Activated B cell treated with CpG ODN at 0.5 μM for 24 hours (primary cell): ENCODE results near the gene SASH1. TPM values are rescaled to one million over a fixed set of nuclear protein-coding genes. Genes with fewer than 3 reads are reported as not detected.

Source experiments
- ATAC-seq: fragments of 200-7000 bp; cut with Tn5 transposase; one replicate; pipeline ENCODE4 v1.10.0; 2021; ENCODE audit warnings: low read depth, mild to moderate bottlenecking, moderate library complexity
- CTCF ChIA-PET: fragments of 350-600 bp; sonication (Branson Sonifier 250); formaldehyde crosslinking; loops from one replicate; lab custom pipeline; 2021; ENCODE audit warnings: antibody characterized with exemption; lab: Charles Lee
- POLR2A ChIA-PET: fragments of 350-600 bp; sonication (Branson Sonifier 250); formaldehyde crosslinking; loops from one replicate; lab custom pipeline; 2021; ENCODE audit warnings: antibody characterized with exemption; lab: Charles Lee
- DNase-seq: peaks from one replicate; pipeline ENCODE4 v3.0.0; 2022
- H3K27ac Mint-ChIP-seq: one replicate; pipeline ENCODE4 v1.8.0; 2020; ENCODE audit warnings: mixed read lengths
- H3K27me3 Mint-ChIP-seq: one replicate; pipeline ENCODE4 v1.8.0; 2021; ENCODE audit warnings: mixed read lengths
- H3K36me3 Mint-ChIP-seq: one replicate; pipeline ENCODE4 v1.8.0; 2021; ENCODE audit warnings: low read depth, mixed read lengths
- H3K4me1 Mint-ChIP-seq: one replicate; pipeline ENCODE4 v1.8.0; 2021; ENCODE audit warnings: mixed read lengths
- H3K4me3 Mint-ChIP-seq: one replicate; pipeline ENCODE4 v1.8.0; 2020; ENCODE audit warnings: mild to moderate bottlenecking, mixed read lengths
- H3K9me3 Mint-ChIP-seq: one replicate; pipeline ENCODE4 v1.8.0; 2020; ENCODE audit warnings: mixed read lengths
- CTCF ChIP-seq: fragments of 200-600 bp; IDR thresholded peaks from one replicate; pipeline ENCODE4 v1.8.0; 2022; ENCODE audit warnings: antibody characterized with exemption, mild to moderate bottlenecking
- intact Hi-C: fragments of 100-400 bp; cut with micrococcal nuclease; formaldehyde crosslinking; loops from one replicate; pipeline ENCODE4 v1.15.1; 2024
- total RNA-seq: library from RNA; stranded (reverse); gene quantifications from 2 replicates; pipeline ENCODE4 v1.2.3, GENCODE V29; 2022

The SASH1 gene
- total RNA-seq, 1 donor from 2014 or later = 0.49 TPM

GRCh38 chr6:148535976-148536375, 193.3 kb downstream of the SASH1 start:
- ATAC-seq (no peak), DNase-seq (no peak)
- no peak for TF ChIP-seq CTCF
- Mint-ChIP-seq H3K4me3 (no peak overlapping the region), H3K27me3 (peaks cover 3% of the 10 kb centered on the region), H3K9me3 (no peaks in the 10 kb centered on the region), H3K4me1 (peaks cover under 1% of the 10 kb centered on the region), H3K27ac (no peak overlapping the region), H3K36me3 (no peaks in the 10 kb centered on the region)
- ChIA-PET CTCF (interaction anchor here (0.6 kb wide), 1 partner anchor 349 kb away, joined by 3 read pairs; no protein-coding TSS in a partner anchor), POLR2A (no interaction called here)
- intact Hi-C loops = no loop called here

GRCh38 chr6:148538261-148539190, 195.9 kb downstream of the SASH1 start:
- Mint-ChIP-seq H3K27me3 (peaks cover 3% of the 10 kb centered on the region), H3K4me3 (no peak overlapping the region), H3K27ac (no peak overlapping the region), H3K4me1 (no peaks in the 10 kb centered on the region), H3K9me3 (no peaks in the 10 kb centered on the region), H3K36me3 (no peaks in the 10 kb centered on the region)
- no peak for TF ChIP-seq CTCF
- intact Hi-C loops = no loop called here
- no peak for DNase-seq
- ChIA-PET POLR2A (interaction anchor here (1.5 kb wide), 1 partner anchor 21 kb away, joined by 4 read pairs; no protein-coding TSS in a partner anchor), CTCF (no interaction called here)
- no peak for ATAC-seq

- Mint-ChIP-seq H3K36me3 (no peaks in the 10 kb centered on the region), H3K27ac (no peak overlapping the region), H3K4me3 (no peak overlapping the region), H3K4me1 (no peaks in the 10 kb centered on the region), H3K27me3 (peaks cover 8% of the 10 kb centered on the region), H3K9me3 (no peaks in the 10 kb centered on the region)
- intact Hi-C loops = no loop called here
- no peak for DNase-seq
- CTCF ChIA-PET = no interaction called here
- no peak for TF ChIP-seq CTCF
- ATAC-seq = no peak
- POLR2A ChIA-PET = no interaction called here
Measured at GRCh38 chr6:148543540-148543939, 200.9 kb downstream of the SASH1 start.

- Mint-ChIP-seq H3K36me3 (no peaks in the 10 kb centered on the region), H3K4me3 (no peak overlapping the region), H3K9me3 (no peaks in the 10 kb centered on the region), H3K27ac (no peak overlapping the region), H3K4me1 (no peaks in the 10 kb centered on the region), H3K27me3 (peaks cover 5% of the 10 kb centered on the region)
- CTCF ChIA-PET = interaction anchor here (1.2 kb wide), 1 partner anchor 15 kb away, joined by 3 read pairs; no protein-coding TSS in a partner anchor
- TF ChIP-seq CTCF = no peak
- POLR2A ChIA-PET = no interaction called here
- intact Hi-C loops = no loop called here
- ATAC-seq (no peak), DNase-seq (no peak)
Measured at GRCh38 chr6:148544421-148544820, 201.8 kb downstream of the SASH1 start.

GRCh38 chr6:148545901-148546300, 203.3 kb downstream of the SASH1 start:
- H3K27ac Mint-ChIP-seq = no peak overlapping the region
- no peaks in the 10 kb centered on the region for H3K9me3 Mint-ChIP-seq
- H3K36me3 Mint-ChIP-seq = no peaks in the 10 kb centered on the region
- POLR2A ChIA-PET = no interaction called here
- no peak for TF ChIP-seq CTCF
- H3K27me3 Mint-ChIP-seq = peaks cover 5% of the 10 kb centered on the region
- ATAC-seq (no peak), DNase-seq (no peak)
- no peak overlapping the region for H3K4me3 Mint-ChIP-seq
- intact Hi-C loops = no loop called here
- CTCF ChIA-PET = no interaction called here
- no peaks in the 10 kb centered on the region for H3K4me1 Mint-ChIP-seq
